ENCODE data around the gene LRRC49.
"Not testable (repeated sequence)": the region's sequence is repeated elsewhere in the genome, so short reads cannot be mapped to it uniquely, and the experiment has no call there.

LRRC49 gene

GRCh38 chr15:70867911-70868467 is 24.6 kb upstream of the LRRC49 start:
- DNase-seq, result no peak

GRCh38 chr15:70869346-70869745 is 23.3 kb upstream of the LRRC49 start:
- DNase-seq, result no peak

- DNase-seq, result no peak
These were observed 22.6 kb upstream of the LRRC49 start for GRCh38 chr15:70870051-70870450.

GRCh38 chr15:70871490-70871889 is 21.1 kb upstream of the LRRC49 start:
- not testable (repeated sequence) for DNase-seq

GRCh38 chr15:70873232-70874054 is 19.2 kb upstream of the LRRC49 start:
- no peak for DNase-seq

GRCh38 chr15:70875001-70875782 is 17.4 kb upstream of the LRRC49 start:
- DNase-seq, result no peak

GRCh38 chr15:70876011-70876410 is 16.6 kb upstream of the LRRC49 start:
- DNase-seq, result no peak

GRCh38 chr15:70876683-70877082 is 15.9 kb upstream of the LRRC49 start:
- DNase-seq, result no peak

GRCh38 chr15:70879401-70879800 is 13.2 kb upstream of the LRRC49 start:
- no peak for DNase-seq

- no peak for DNase-seq
These were observed 11.8 kb upstream of the LRRC49 start for GRCh38 chr15:70880781-70881180.

GRCh38 chr15:70882361-70882760 is 10.3 kb upstream of the LRRC49 start:
- DNase-seq, result no peak

GRCh38 chr15:70892912-70893560 is 410 bp downstream of the LRRC49 start:
- no peak for DNase-seq

- DNase-seq, result no peak
These were observed 9.5 kb downstream of the LRRC49 start for GRCh38 chr15:70902107-70902506.

GRCh38 chr15:70906842-70907241 is 14.2 kb downstream of the LRRC49 start:
- no peak for DNase-seq

GRCh38 chr15:70907784-70908471 is 15.3 kb downstream of the LRRC49 start:
- no peak for DNase-seq

- no peak for DNase-seq
These were observed 18.3 kb downstream of the LRRC49 start for GRCh38 chr15:70910958-70911357.

- DNase-seq, result no peak
These were observed 19.6 kb downstream of the LRRC49 start for GRCh38 chr15:70912187-70912586.

GRCh38 chr15:70916531-70916930 is 23.9 kb downstream of the LRRC49 start:
- DNase-seq, result no peak

GRCh38 chr15:70917955-70918354 is 25.3 kb downstream of the LRRC49 start:
- no peak for DNase-seq

- no peak for DNase-seq
These were observed 28.5 kb downstream of the LRRC49 start for GRCh38 chr15:70920981-70921696.

- DNase-seq, result no peak
These were observed 29.5 kb downstream of the LRRC49 start for GRCh38 chr15:70922119-70922518.
